OCI-LY1 (cell line): ENCODE measurements around the gene WDHD1.

Experiments used
- CTCF ChIP-seq: fragments of 200-600 bp; sonication (generic), shearing (Covaris generic); IDR thresholded peaks from 2 replicates; pipeline ENCODE4 v1.5.1; 2017; ENCODE audit warnings: mild to moderate bottlenecking, antibody characterized with exemption, low read length, moderate library complexity, mixed read lengths
- EZH2 ChIP-seq: fragments of 200-600 bp; sonication (generic), shearing (Covaris generic); IDR thresholded peaks from 2 replicates; pipeline ENCODE4 v1.8.0; 2017; ENCODE audit warnings: borderline replicate concordance, mixed run types, mild to moderate bottlenecking, antibody characterized with exemption, low read length, moderate library complexity, mixed read lengths

- TF ChIP-seq CTCF (no peak), EZH2 (no peak)
Measured at GRCh38 chr14:54931101-54931500, 95.8 kb downstream of the WDHD1 start.
